GM06990 (cell line): Measurements from ENCODE around the gene PHLDA1.

ENCODE experiments used
- DNase-seq: peaks from one replicate; pipeline ENCODE4 v3.0.0-alpha.2; 2011; ENCODE audit not compliant: insufficient read length; ENCODE audit errors: extremely low read depth
- H3K27me3 ChIP-seq: replicated peaks from 2 replicates; pipeline ENCODE4 v1.6.0; 2011; ENCODE audit warnings: low read length; ENCODE audit not compliant: control insufficient read depth, insufficient read depth
- H3K36me3 ChIP-seq: 2 replicates; pipeline ENCODE4 v1.5.1; 2011; ENCODE audit warnings: low read length; ENCODE audit not compliant: control insufficient read depth, insufficient read depth
- H3K4me3 ChIP-seq: replicated peaks from 2 replicates; pipeline ENCODE4 v1.5.1; 2011; ENCODE audit warnings: low read depth, mild to moderate bottlenecking, control low read depth, low read length
- CTCF ChIP-seq: IDR thresholded peaks from 2 replicates; pipeline ENCODE4 v1.5.1; 2011; ENCODE audit warnings: low read length, control low read depth, mild to moderate bottlenecking, inconsistent platforms; ENCODE audit not compliant: insufficient read depth, poor library complexity, severe bottlenecking

PHLDA1 gene

GRCh38 chr12:76060111-76060510 is 28.5 kb upstream of the PHLDA1 start:
- Histone ChIP-seq H3K36me3 (peaks cover 11% of the 10 kb centered on the region), H3K27me3 (no peaks in the 10 kb centered on the region)
- no peak for TF ChIP-seq CTCF

GRCh38 chr12:76057326-76057725 is 25.8 kb upstream of the PHLDA1 start:
- TF ChIP-seq CTCF = no peak
- no peak for DNase-seq
- Histone ChIP-seq H3K27me3 (no peaks in the 10 kb centered on the region), H3K36me3 (peaks cover 13% of the 10 kb centered on the region), H3K4me3 (no peak overlapping the region)

More at GRCh38 chr12:76060111-76060510, 28.5 kb upstream of the PHLDA1 start:
- no peak overlapping the region for H3K4me3 ChIP-seq
- no peak for DNase-seq

GRCh38 chr12:76055393-76055792 is 23.8 kb upstream of the PHLDA1 start:
- no peaks in the 10 kb centered on the region for H3K27me3 ChIP-seq

GRCh38 chr12:76049575-76050251 is 18.1 kb upstream of the PHLDA1 start:
- Histone ChIP-seq H3K27me3 (no peaks in the 10 kb centered on the region), H3K36me3 (peaks cover 6% of the 10 kb centered on the region), H3K4me3 (no peak overlapping the region)
- no peak for DNase-seq
- TF ChIP-seq CTCF = no peak

More at GRCh38 chr12:76055393-76055792, 23.8 kb upstream of the PHLDA1 start:
- no peak for TF ChIP-seq CTCF
- H3K36me3 ChIP-seq = peaks cover 12% of the 10 kb centered on the region
- no peak for DNase-seq
- H3K4me3 ChIP-seq = no peak overlapping the region

- Histone ChIP-seq H3K36me3 (peaks cover 4% of the 10 kb centered on the region), H3K27me3 (no peaks in the 10 kb centered on the region), H3K4me3 (no peak overlapping the region)
- TF ChIP-seq CTCF = no peak
- no peak for DNase-seq
Observed at GRCh38 chr12:76047742-76048141, 16.2 kb upstream of the PHLDA1 start.

- TF ChIP-seq CTCF = no peak
- no peak for DNase-seq
- Histone ChIP-seq H3K27me3 (no peaks in the 10 kb centered on the region), H3K4me3 (no peak overlapping the region), H3K36me3 (peaks cover 4% of the 10 kb centered on the region)
Observed at GRCh38 chr12:76047060-76047459, 15.5 kb upstream of the PHLDA1 start.
